Amniotic epithelial cell (primary cell): ENCODE data around the gene NR1H2.
"Not testable (repeated sequence)": the region's sequence is repeated elsewhere in the genome, so short reads cannot be mapped to it uniquely, and the experiment has no call there.

Source experiments
- DNase-seq: peaks from one replicate; pipeline ENCODE4 v3.0.0-alpha.2; 2010; ENCODE audit warnings: low read depth

The NR1H2 gene

DNA sequence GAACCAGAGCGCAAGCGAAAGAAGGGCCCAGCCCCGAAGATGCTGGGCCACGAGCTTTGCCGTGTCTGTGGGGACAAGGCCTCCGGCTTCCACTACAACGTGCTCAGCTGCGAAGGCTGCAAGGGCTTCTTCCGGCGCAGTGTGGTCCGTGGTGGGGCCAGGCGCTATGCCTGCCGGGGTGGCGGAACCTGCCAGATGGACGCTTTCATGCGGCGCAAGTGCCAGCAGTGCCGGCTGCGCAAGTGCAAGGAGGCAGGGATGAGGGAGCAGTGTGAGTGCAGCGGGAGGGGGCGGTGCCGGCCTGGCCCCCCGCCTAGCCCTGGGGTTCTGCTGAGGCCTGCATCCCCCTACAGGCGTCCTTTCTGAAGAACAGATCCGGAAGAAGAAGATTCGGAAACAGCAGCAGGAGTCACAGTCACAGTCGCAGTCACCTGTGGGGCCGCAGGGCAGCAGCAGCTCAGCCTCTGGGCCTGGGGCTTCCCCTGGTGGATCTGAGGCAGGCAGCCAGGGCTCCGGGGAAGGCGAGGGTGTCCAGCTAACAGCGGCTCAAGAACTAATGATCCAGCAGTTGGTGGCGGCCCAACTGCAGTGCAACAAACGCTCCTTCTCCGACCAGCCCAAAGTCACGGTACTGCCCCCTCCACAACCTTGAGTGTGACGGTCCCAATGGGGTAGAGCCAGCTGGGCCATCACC lies 2.1 kb downstream of the NR1H2 start:
- no peak for DNase-seq

DNA sequence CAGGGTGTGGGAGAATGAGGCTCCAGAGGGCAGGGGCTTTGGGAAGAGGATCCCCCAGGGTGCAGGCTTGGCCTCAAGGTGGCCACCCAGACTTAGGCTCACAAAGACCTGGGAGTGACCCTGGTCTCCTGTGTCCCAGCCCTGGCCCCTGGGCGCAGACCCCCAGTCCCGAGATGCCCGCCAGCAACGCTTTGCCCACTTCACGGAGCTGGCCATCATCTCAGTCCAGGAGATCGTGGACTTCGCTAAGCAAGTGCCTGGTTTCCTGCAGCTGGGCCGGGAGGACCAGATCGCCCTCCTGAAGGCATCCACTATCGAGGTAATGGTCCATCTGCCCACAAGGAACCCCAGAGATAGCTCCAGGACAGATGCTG lies 2.6 kb downstream of the NR1H2 start:
- no peak for DNase-seq

DNA sequence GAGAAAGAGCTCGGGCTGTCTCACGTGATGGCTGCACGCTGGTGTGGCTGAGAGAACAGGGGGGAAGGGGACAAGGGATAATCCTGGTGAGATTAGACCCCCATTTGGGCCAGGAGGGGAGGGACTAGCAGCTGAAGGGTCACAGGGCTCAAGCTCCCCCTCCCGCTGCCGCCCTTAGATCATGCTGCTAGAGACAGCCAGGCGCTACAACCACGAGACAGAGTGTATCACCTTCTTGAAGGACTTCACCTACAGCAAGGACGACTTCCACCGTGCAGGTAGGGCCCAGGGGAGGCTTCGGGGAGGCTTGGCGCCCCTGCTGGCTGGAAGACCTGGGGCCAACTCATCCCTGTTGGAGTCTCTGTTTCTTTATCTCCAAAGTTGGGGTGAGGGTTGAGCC lies 3.3 kb downstream of the NR1H2 start:
- DNase-seq = no peak

DNA sequence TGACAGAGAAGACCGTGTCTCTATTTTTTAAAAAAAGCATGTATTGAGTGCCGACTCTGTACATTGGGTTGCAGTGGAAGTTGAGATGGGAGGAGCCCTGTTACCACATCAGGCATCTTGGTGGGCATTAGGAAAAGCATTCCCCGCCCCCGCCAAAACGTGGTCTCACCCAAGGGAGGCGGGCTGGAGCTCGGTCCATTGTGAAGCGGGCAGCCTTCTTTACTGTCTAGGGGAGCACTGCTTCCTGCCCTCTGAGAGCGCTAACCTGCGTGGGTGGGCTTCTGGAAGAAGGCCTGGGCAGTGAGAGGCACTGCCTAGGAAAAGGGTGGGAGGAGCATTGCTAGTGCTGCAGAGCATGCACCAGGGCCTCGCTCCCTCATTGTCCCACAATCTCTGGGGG lies 3.9 kb downstream of the NR1H2 start:
- no peak for DNase-seq

GRCh38 chr19:50380751-50381151 lies 4.5 kb downstream of the NR1H2 start:
- no peak for DNase-seq

DNA sequence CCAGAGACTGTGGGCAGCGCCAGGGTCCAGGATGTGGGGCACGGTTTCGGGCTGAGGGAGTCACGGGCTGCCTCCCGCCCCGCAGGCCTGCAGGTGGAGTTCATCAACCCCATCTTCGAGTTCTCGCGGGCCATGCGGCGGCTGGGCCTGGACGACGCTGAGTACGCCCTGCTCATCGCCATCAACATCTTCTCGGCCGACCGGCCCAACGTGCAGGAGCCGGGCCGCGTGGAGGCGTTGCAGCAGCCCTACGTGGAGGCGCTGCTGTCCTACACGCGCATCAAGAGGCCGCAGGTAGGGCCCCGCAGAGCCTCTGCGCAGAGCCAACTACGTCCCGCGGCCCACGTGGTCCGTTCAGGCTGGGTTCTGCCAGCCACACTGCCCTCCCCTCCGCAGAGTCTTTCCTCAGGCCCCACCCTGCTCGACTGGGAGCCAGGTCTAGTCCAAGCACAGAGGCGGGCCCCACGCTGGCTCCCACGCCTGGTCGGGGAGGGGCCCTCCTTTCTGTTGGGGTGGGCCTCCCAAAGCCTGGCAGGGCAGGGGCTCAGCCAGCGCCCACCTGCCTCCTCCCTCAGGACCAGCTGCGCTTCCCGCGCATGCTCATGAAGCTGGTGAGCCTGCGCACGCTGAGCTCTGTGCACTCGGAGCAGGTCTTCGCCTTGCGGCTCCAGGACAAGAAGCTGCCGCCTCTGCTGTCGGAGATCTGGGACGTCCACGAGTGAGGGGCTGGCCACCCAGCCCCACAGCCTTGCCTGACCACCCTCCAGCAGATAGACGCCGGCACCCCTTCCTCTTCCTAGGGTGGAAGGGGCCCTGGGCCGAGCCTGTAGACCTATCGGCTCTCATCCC lies 5.8 kb downstream of the NR1H2 start:
- no peak for DNase-seq

GRCh38 chr19:50383001-50383851 lies 7.0 kb downstream of the NR1H2 start:
- DNase-seq = peak; percentile 16

GRCh38 chr19:50383852-50384684 lies 7.8 kb downstream of the NR1H2 start, which contains the start of gene POLD1:
Gene POLD1, plus strand, starts transcription at chr19:50384347. Its CDS starts 14,505 bp downstream, at chr19:50398852.
- peak; percentile 95 for DNase-seq

GRCh38 chr19:50384685-50385535 lies 8.7 kb downstream of the NR1H2 start:
- DNase-seq = peak; percentile 56

DNA sequence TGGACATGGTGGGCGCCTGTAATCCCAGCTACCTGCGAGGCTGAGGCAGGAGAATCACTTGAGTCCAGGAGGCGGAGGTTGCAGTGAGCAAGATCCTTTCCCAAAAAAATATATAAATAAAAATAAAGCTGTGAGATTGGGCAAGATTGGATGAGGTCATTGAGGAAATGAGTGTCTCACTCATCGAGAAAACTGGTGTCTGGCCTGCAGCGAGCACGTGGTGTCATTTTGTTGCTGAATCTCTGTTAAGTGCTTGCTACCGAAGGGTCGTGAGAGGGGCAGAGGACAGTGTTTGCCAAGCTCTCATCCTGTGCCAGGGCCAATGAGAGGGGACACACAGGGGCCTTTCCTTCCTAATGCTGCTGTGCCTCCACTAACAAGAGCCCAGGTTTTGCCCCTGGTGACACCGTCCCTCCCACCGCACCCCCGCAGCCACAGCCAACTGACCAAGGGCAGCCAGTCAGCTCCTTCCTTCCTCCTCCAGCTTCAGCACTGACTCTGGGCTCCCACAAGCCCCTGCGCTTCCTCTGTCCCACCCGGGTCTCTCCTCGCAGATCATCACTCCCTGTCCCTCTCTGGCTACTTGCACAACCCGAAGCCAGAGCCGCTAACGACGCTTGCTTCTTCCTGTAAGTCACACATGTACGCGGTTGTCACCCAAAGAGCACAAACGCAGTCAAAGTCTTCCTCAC lies 11.1 kb downstream of the NR1H2 start:
- DNase-seq = peak; percentile 48

DNA sequence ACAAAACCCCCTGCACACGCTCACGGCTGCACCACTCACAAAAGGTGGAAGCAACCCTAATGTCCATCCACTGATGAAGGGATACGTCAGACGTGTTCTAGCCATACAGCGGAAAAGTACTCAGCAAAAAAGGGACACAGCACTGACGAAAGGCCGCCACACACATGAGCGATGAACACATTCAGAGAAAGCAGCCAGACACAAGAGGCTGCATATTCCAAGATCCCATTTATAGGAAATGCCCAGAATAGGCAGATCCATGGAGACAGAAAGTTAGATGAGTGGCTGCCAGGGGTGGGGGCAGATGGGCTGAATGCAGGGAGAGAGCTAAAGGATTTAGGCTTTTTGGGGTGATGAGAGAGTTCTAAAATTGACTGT lies 11.6 kb downstream of the NR1H2 start:
- DNase-seq = no peak

DNA sequence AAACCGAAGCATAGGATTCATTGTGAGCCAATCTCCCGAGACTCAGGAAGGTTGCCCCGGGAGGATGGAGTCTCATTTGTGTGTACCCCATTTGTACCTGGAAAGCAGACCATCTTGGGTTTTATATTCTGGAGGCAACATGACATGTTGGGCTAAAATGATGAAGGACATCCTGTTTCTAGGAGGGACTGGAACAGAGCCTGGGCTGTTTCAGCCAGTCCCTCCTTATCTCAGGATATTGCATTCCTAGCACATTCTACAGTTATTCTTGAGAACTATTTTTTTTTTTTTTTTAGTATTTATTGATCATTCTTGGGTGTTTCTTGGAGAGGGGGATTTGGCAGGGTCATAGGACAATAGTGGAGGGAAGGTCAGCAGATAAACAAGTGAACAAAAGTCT lies 14.0 kb downstream of the NR1H2 start:
- DNase-seq = not testable (repeated sequence)

- not testable (repeated sequence) for DNase-seq
Observed at GRCh38 chr19:50390952-50391351, 14.7 kb downstream of the NR1H2 start.

GRCh38 chr19:50392759-50393158 lies 16.5 kb downstream of the NR1H2 start:
- DNase-seq = no peak

DNA sequence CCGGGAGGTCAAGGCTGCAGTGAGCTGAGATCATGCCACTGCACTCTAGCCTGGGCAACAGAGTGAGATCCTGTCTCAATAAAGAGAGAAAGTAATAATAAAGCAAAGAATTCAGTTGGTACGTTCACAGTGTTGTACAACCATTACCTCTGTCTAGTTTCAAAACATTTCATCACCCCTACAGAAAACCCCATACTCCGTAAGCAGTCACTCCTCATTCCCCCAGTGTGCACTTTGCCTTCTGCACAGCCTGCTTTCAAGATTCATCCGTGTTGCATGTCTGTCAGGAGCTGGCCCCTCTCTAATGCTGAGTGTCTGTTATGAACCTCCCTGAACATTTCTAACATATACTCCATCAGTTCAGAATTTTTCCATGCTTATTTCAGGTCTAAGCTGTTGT lies 17.3 kb downstream of the NR1H2 start:
- DNase-seq = no peak

DNA sequence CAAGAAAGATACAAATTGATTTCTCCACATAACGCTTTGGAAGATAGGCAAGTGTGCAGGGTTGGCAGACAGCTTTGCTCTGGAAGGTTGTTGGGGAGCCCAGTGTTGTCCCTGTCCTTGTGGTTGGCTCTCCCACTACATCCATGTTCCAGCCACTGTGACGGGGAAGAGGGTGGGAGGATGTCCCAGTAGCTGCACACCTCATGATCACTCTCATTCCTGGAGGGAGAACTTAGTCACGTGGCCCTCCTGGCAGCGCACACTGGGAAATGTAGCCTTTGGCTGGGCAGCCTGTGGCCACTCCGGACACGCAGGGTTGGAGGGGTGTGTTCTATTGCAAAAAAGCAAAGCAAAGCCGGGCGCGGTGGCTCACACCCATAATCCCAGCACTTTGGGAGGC lies 17.8 kb downstream of the NR1H2 start:
- no peak for DNase-seq

DNA sequence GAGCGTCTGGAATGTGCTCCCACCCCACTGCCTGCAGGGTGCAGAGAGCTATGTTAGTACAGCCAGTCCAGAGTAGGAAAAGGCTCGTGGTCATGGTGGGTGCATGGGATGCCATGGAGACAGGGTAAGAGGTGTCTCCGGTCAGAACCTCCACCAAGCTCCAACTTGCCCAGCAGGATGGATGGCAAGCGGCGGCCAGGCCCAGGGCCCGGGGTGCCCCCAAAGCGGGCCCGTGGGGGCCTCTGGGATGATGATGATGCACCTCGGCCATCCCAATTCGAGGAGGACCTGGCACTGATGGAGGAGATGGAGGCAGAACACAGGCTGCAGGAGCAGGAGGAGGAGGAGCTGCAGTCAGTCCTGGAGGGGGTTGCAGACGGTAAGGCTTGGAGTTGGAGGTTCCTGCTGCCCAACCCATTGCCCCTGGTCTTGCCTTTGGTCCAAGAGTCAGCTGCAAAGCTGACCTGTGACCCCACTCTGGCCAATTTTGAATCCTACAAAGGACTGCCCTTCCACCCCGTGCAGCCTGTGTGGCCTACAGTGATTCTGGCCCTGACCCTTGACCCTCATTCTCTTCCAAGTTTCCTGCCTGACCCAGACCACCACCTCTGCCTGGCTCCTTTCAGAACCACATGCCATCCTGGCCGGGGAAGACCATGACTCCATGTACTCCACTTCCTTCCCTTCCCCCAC lies 22.6 kb downstream of the NR1H2 start:
- DNase-seq = no peak

DNA sequence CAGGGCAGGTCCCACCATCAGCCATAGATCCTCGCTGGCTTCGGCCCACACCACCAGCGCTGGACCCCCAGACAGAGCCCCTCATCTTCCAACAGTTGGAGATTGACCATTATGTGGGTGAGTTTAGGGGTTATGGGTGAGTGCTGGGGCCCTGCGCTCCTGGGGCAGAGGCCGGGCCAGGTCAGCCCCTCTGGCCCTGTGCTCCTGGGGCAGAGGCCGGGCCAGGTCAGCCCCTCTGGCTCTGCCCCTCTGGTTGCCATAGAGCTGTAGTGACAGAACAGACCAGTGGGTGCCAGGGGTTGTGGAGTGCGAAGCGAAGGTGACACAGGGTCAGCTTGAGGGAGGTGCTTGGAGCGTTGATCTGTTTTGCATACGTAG lies 23.1 kb downstream of the NR1H2 start:
- no peak for DNase-seq

- no peak for DNase-seq
Observed at GRCh38 chr19:50401605-50402450, 25.6 kb downstream of the NR1H2 start.
